ENCODE measurements around the gene HCAR1. TPM values are rescaled to one million over a fixed set of nuclear protein-coding genes. Genes with fewer than 3 reads are reported as not detected.

HCAR1 gene
- total and polyA plus RNA-seq, 4 donors, result 0.13 to 0.33 TPM; not detected in 2

DNA sequence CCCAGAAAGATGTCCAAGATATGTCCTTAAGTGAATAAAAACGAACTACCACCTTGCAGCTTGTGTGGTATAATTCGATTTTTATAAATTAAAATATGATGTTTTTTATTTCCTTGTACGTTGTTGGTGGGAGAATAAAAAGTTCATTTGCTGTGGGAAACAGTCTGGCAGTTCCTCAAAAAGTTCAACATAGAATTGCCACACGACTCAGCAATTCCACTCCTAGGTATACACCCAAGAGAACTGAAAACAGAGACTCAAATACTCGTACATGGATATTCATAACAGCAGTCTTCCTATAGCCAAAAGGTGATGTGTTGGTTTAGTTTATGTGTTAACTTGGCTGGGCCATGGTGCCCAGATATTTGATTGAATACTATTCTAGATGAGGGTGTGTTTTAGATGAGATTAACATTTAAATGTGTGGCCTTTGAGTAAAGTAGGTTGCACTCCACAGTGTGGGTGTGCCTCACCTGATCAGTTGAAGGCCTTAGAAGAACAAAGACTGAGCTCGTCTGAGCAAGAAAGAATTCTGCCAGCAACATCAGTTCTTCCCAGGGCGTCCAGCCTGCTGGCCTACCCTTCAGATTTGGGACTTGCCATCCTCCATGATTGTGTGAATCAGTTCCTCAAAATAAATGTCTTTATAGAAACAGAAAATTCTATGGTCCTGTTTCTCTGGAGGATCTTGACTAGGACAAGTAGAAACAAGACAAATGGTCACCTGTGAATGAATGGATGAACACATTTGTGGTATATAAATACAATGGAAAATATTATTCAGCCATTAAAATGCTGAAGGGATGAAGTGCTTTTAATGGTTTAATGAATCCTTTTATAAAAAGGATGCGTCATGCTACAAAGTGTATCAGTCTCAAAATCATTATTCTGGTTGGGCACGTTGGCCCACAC, 16.8 kb upstream of the HCAR1 start:
- Histone ChIP-seq H3K4me1 (ENCODE audit: control insufficient read depth in 1 of 2, insufficient read depth in 2 of 2, low read length in 2 of 2) (no peaks in the 10 kb centered on the region), H3K4me3 (ENCODE audit: low read length in 2 of 2) (no peak overlapping the region), H3K36me3 (ENCODE audit: control insufficient read depth in 1 of 2, insufficient read depth in 2 of 2, low read length in 1 of 2) (no peaks in the 10 kb centered on the region), H3K27me3 (ENCODE audit: control insufficient read depth in 1 of 2, insufficient read depth in 2 of 2, low read length in 1 of 2) (no peaks in the 10 kb centered on the region), H3K27ac (ENCODE audit: low read depth in 1 of 2, low read length in 2 of 2) (no peak overlapping the region), H3K9me3 (ENCODE audit: control insufficient read depth, low read length) (no peaks in the 10 kb centered on the region)
- intact Hi-C loops (cut with DNase I), result no loop called here
- no peak for DNase-seq
- ATAC-seq (ENCODE audit: low FRiP score), result no peak
- WGBS, 2 donors, result 77 to 79% methylated on average over 9 of the region's 9 CpGs

DNA sequence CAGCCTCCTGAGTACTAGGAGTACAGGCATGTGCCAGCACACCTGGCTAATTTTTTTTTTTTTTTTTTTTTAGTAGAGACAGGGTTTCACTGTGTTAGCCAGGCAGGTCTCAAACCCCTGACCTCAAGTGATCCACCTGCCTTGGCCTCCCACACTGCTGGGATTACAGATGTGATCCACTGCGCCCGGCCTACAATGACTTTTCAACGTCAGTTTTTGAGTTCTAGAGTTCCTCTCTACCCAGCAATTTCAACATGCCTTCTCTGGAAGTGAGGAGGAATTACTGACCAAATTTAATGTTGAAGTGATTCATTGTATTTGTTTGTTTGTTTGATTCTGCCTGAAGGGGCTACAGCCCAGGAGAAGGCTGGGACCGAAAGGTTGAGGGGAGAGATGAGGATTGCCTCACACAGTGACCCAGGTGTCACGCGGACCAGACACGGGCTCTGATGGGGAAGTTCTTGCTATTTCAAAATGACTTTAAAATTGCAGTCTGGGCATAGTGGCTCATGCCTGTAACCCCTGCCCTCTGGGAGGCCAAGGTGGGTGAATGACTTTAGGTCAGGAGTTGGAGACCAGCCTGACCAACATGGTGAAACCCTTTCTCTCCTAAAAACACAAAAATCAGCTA, 13.4 kb upstream of the HCAR1 start:
- DNase-seq, result peak in 1 of 2 donors; percentile 68

DNA sequence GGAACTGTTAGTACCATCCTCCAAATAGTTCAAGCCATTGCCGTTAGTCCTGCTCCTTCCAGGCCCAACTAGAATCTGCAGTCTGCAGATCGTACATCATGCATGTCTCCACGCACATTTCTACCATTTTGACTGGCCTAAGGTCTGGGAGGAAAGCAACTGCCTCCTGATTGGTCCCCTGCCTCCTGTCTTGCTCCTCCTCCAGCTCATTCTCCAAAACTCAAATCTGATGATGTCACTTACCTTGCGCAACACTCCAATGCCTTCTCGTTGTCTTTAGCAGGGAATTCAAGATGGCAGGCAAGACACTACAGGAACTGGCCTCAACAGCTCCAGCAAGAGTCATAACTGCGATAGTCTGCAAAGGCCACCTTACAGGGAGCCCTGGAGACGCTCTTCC, 9.7 kb upstream of the HCAR1 start:
- intact Hi-C loops (cut with DNase I), result no loop called here
- Histone ChIP-seq H3K4me1 (ENCODE audit: control insufficient read depth in 1 of 2, insufficient read depth in 2 of 2, low read length in 2 of 2) (no peaks in the 10 kb centered on the region), H3K27me3 (ENCODE audit: control insufficient read depth in 1 of 2, insufficient read depth in 2 of 2, low read length in 1 of 2) (no peaks in the 10 kb centered on the region), H3K9me3 (ENCODE audit: control insufficient read depth, low read length) (no peaks in the 10 kb centered on the region), H3K4me3 (ENCODE audit: low read length in 2 of 2) (no peak overlapping the region), H3K36me3 (ENCODE audit: control insufficient read depth in 1 of 2, insufficient read depth in 2 of 2, low read length in 1 of 2) (no peaks in the 10 kb centered on the region), H3K27ac (ENCODE audit: low read depth in 1 of 2, low read length in 2 of 2) (no peak overlapping the region)
- 92 to 95% methylated on average over 7 of the region's 7 CpGs for WGBS, 2 donors
- no peak for DNase-seq
- ATAC-seq (ENCODE audit: low FRiP score), result no peak

More for the DNA sequence above, 13.4 kb upstream of the HCAR1 start:
- Histone ChIP-seq H3K4me3 (ENCODE audit: low read length in 2 of 2) (no peak overlapping the region), H3K36me3 (ENCODE audit: control insufficient read depth in 1 of 2, insufficient read depth in 2 of 2, low read length in 1 of 2) (no peaks in the 10 kb centered on the region), H3K27me3 (ENCODE audit: control insufficient read depth in 1 of 2, insufficient read depth in 2 of 2, low read length in 1 of 2) (no peaks in the 10 kb centered on the region), H3K9me3 (ENCODE audit: control insufficient read depth, low read length) (no peaks in the 10 kb centered on the region), H3K27ac (ENCODE audit: low read depth in 1 of 2, low read length in 2 of 2) (no peak overlapping the region), H3K4me1 (ENCODE audit: control insufficient read depth in 1 of 2, insufficient read depth in 2 of 2, low read length in 2 of 2) (no peaks in the 10 kb centered on the region)
- WGBS, 2 donors, result 92 to 93% methylated on average over 7 of the region's 7 CpGs
- intact Hi-C loops (cut with DNase I), result no loop called here
- no peak for ATAC-seq (ENCODE audit: low FRiP score)

DNA sequence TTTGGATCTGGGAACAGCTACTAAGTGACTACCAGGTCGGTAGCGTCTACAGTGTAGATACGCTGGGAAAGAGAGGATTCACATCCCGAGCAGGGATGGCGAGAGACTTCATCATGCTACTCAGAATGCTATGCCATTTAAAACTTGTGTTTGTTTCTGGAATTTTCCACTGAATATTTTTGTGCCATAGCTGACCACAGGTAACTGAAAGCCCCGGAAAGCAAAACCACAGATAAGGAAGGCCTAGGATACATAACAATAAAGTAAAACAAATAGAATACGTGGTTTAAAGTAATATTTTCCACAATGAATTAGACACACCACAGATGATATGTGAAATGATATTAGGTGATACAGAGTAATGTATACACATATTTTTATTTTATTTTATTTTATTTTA, 7.9 kb upstream of the HCAR1 start:
- intact Hi-C loops (cut with DNase I), result no loop called here

DNA sequence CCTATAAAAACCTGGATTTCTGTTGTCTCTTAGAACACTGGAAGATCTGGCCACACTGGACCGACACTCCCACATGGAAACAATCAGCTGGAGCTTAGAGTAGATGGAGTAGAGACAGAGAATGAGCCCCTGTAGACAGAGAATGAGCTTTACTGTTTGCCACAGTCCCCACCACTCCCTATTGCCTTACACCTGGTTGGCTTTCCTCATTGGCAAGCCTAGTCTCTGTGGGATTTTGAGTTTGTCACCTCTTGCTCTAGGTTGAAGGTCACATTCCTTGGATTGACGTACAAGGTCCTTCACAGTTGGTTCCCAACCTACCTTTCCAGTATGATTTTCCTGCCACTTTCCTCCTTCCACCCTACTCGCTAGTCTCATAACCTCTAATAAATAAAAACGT, 2.0 kb upstream of the HCAR1 start:
- no peaks in the 10 kb centered on the region for H3K9me3 ChIP-seq (ENCODE audit: control insufficient read depth, low read length)
- DNase-seq, result no peak
- WGBS, 2 donors, result 93 to 95% methylated on average over 4 of the region's 4 CpGs
- no peak for ATAC-seq (ENCODE audit: low FRiP score)
- no peaks in the 10 kb centered on the region for H3K4me1 ChIP-seq (ENCODE audit: control insufficient read depth in 1 of 2, insufficient read depth in 2 of 2, low read length in 2 of 2)
- no peak overlapping the region for H3K27ac ChIP-seq (ENCODE audit: low read depth in 1 of 2, low read length in 2 of 2)
- H3K4me3 ChIP-seq (ENCODE audit: low read length in 2 of 2), result no peak overlapping the region
- no peaks in the 10 kb centered on the region for H3K36me3 ChIP-seq (ENCODE audit: control insufficient read depth in 1 of 2, insufficient read depth in 2 of 2, low read length in 1 of 2)
- intact Hi-C loops (cut with DNase I), result no loop called here
- H3K27me3 ChIP-seq (ENCODE audit: control insufficient read depth in 1 of 2, insufficient read depth in 2 of 2, low read length in 1 of 2), result no peaks in the 10 kb centered on the region

More for the DNA sequence above, 7.9 kb upstream of the HCAR1 start:
- Histone ChIP-seq H3K27ac (ENCODE audit: low read depth in 1 of 2, low read length in 2 of 2) (no peak overlapping the region), H3K9me3 (ENCODE audit: control insufficient read depth, low read length) (no peaks in the 10 kb centered on the region), H3K36me3 (ENCODE audit: control insufficient read depth in 1 of 2, insufficient read depth in 2 of 2, low read length in 1 of 2) (no peaks in the 10 kb centered on the region), H3K4me1 (ENCODE audit: control insufficient read depth in 1 of 2, insufficient read depth in 2 of 2, low read length in 2 of 2) (no peaks in the 10 kb centered on the region), H3K4me3 (ENCODE audit: low read length in 2 of 2) (no peak overlapping the region), H3K27me3 (ENCODE audit: control insufficient read depth in 1 of 2, insufficient read depth in 2 of 2, low read length in 1 of 2) (no peaks in the 10 kb centered on the region)
- DNase-seq, result no peak
- no peak for ATAC-seq (ENCODE audit: low FRiP score)
- WGBS, 2 donors, result 81 to 83% methylated on average over 7 of the region's 7 CpGs

DNA sequence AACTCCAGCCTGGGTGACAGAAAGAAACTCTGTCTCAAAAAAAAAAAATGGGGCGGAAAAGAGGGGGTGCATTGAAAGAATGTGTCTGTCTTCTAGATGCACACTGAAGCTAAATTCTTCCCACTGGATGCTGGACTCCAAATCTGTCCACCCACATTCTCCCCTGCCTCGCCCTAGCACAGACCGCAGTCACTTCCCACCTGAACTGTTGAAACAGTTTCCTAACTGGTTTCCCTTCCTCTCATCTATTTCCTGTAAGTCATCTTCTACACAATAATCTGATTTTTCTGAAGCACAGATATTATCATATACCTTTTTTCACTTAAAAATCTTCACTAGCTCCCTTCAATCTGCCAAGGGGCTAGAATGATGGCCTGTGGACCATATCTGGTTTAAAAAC, 1.5 kb upstream of the HCAR1 start:
- no peak for DNase-seq
- no peak overlapping the region for H3K27ac ChIP-seq (ENCODE audit: low read depth in 1 of 2, low read length in 2 of 2)
- H3K9me3 ChIP-seq (ENCODE audit: control insufficient read depth, low read length), result no peaks in the 10 kb centered on the region
- H3K36me3 ChIP-seq (ENCODE audit: control insufficient read depth in 1 of 2, insufficient read depth in 2 of 2, low read length in 1 of 2), result no peaks in the 10 kb centered on the region
- WGBS, 2 donors, result 94% methylated on average over 3 of the region's 3 CpGs
- no peak for ATAC-seq (ENCODE audit: low FRiP score)
- H3K4me1 ChIP-seq (ENCODE audit: control insufficient read depth in 1 of 2, insufficient read depth in 2 of 2, low read length in 2 of 2), result no peaks in the 10 kb centered on the region
- H3K4me3 ChIP-seq (ENCODE audit: low read length in 2 of 2), result no peak overlapping the region
- intact Hi-C loops (cut with DNase I), result no loop called here
- H3K27me3 ChIP-seq (ENCODE audit: control insufficient read depth in 1 of 2, insufficient read depth in 2 of 2, low read length in 1 of 2), result no peaks in the 10 kb centered on the region

DNA sequence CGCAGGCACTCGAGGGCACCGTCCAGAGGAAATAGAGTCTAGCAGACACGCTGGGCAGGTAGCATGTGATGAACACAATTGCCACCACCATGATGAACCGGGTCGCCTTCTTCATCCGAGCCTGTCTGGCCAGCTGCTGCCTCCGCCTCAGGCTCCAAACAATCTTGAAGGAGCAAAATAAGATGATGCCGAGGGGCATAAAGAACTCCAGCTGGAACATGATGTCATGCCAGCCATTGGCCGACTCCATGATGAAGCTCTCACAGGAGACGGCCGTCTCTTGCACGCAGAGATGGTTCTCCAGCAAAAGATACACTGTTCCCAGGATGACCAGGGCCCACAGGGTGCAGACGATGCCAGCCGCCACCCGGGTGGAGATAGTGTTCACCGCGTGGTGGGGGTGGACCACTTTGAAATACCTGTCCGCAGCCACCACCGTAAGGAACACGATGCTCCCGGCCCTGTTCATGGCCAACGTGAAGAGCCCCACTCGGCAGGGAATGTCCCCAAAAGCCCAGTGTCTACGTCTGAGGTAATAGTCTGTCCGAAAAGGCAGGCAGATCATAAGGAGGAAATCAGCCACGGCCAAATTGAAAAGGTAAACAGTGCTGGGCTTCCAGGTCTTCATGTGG, 945 bp downstream of the HCAR1 start:
- H3K4me3 ChIP-seq (ENCODE audit: low read length in 2 of 2), result no peak overlapping the region
- ATAC-seq (ENCODE audit: low FRiP score) (no peak), DNase-seq (no peak)
- H3K9me3 ChIP-seq (ENCODE audit: control insufficient read depth, low read length), result no peaks in the 10 kb centered on the region
- H3K36me3 ChIP-seq (ENCODE audit: control insufficient read depth in 1 of 2, insufficient read depth in 2 of 2, low read length in 1 of 2), result no peaks in the 10 kb centered on the region
- no peaks in the 10 kb centered on the region for H3K27me3 ChIP-seq (ENCODE audit: control insufficient read depth in 1 of 2, insufficient read depth in 2 of 2, low read length in 1 of 2)
- intact Hi-C loops (cut with DNase I), result no loop called here
- no peaks in the 10 kb centered on the region for H3K4me1 ChIP-seq (ENCODE audit: control insufficient read depth in 1 of 2, insufficient read depth in 2 of 2, low read length in 2 of 2)
- 90 to 91% methylated on average over 27 of the region's 27 CpGs for WGBS, 2 donors
- no peak overlapping the region for H3K27ac ChIP-seq (ENCODE audit: low read depth in 1 of 2, low read length in 2 of 2)

DNA sequence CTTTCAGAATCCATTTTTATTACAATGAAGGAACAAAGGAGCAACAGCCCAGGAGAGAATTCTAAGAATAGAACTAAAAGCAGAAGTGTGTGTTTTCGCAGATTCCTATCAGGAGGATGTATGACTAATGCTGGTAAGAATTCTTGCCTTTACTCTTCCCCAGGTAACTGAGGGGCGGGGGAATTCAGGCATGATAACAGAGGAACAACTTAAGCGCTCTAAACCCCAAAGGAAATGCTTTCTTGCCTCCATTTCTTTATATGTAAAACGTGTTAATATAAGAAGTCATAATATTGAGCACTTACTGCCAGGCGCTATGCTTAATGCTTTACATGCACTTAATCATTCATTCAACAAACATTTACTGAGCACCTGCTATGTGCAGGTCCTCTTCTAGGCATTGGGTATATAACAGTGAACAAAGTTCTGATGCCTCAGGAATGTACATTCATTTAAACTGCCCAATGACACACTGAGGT, 4.5 kb downstream of the HCAR1 start:
- Histone ChIP-seq H3K4me3 (ENCODE audit: low read length in 2 of 2) (no peak overlapping the region), H3K27me3 (ENCODE audit: control insufficient read depth in 1 of 2, insufficient read depth in 2 of 2, low read length in 1 of 2) (no peaks in the 10 kb centered on the region), H3K9me3 (ENCODE audit: control insufficient read depth, low read length) (no peaks in the 10 kb centered on the region), H3K4me1 (ENCODE audit: control insufficient read depth in 1 of 2, insufficient read depth in 2 of 2, low read length in 2 of 2) (no peaks in the 10 kb centered on the region), H3K36me3 (ENCODE audit: control insufficient read depth in 1 of 2, insufficient read depth in 2 of 2, low read length in 1 of 2) (no peaks in the 10 kb centered on the region), H3K27ac (ENCODE audit: low read depth in 1 of 2, low read length in 2 of 2) (no peak overlapping the region)
- ATAC-seq (ENCODE audit: low FRiP score), result no peak
- intact Hi-C loops (cut with DNase I), result no loop called here
- DNase-seq, result no peak
- WGBS, 2 donors, result 55 to 56% methylated on average over 5 of the region's 5 CpGs

All from aorta (tissue), 5 donors.